ENCODE results near the gene GINM1.

GINM1 gene

GRCh38 chr6:149600508-149600907 lies 34.3 kb downstream of the GINM1 start:
- no peak for DNase-seq

GRCh38 chr6:149608381-149608982 lies 42.3 kb downstream of the GINM1 start:
- no peak for DNase-seq

GRCh38 chr6:149614337-149614736 lies 48.2 kb downstream of the GINM1 start:
- DNase-seq, result no peak

- no peak for DNase-seq
These were observed 49.6 kb downstream of the GINM1 start for GRCh38 chr6:149615805-149616204.

GRCh38 chr6:149627672-149628071 lies 61.5 kb downstream of the GINM1 start:
- no peak for DNase-seq

GRCh38 chr6:149628875-149629510 lies 62.8 kb downstream of the GINM1 start:
- no peak for DNase-seq

GRCh38 chr6:149634315-149634714 lies 68.1 kb downstream of the GINM1 start:
- no peak for DNase-seq

- no peak for DNase-seq
These were observed 69.9 kb downstream of the GINM1 start for GRCh38 chr6:149636124-149636523.
